H1 (cell line): ENCODE measurements around the gene ABCC9.

Experiments
- ATF3 ChIP-seq: IDR thresholded peaks from 2 replicates; pipeline ENCODE4 v1.6.1; 2011; ENCODE audit warnings: low read depth, mild to moderate bottlenecking, low read length; ENCODE audit not compliant: insufficient read depth
- CTCF ChIP-seq, 3 experiments: IDR thresholded peaks; 1 replicate in 2 of 3; 2 replicates in 1 of 3; pipeline versions ENCODE4 v1.5.1 to v1.6.1; 2011; ENCODE audit warnings: low read length in 3 of 3, mild to moderate bottlenecking in 3 of 3, inconsistent platforms in 2 of 3, low read depth in 1 of 3, moderate library complexity in 1 of 3; ENCODE audit not compliant: insufficient read depth in 1 of 3; ENCODE audit errors: control extremely low read depth in 1 of 3
- EGR1 ChIP-seq: IDR thresholded peaks from 2 replicates; pipeline ENCODE4 v1.6.1; 2011; ENCODE audit warnings: low read depth, low read length, borderline replicate concordance
- MAX ChIP-seq: IDR thresholded peaks from 2 replicates; pipeline ENCODE4 v1.6.1; 2012; ENCODE audit warnings: inconsistent platforms
- POLR2AphosphoS5 ChIP-seq: IDR thresholded peaks from 2 replicates; pipeline ENCODE4 v1.6.1; 2011; ENCODE audit warnings: low read depth, low read length
- SAP30 ChIP-seq: fragments of 300-600 bp; sonication (generic); IDR thresholded peaks from 2 replicates; pipeline ENCODE4 v1.7.1; 2012; ENCODE audit warnings: low read length, moderate library complexity, mild to moderate bottlenecking, inconsistent platforms; ENCODE audit not compliant: insufficient read depth, insufficient replicate concordance
- SIN3A ChIP-seq, 2 experiments: IDR thresholded peaks in 1 of 2; conservative IDR thresholded peaks in 1 of 2; 2 replicates each; pipeline ENCODE4 v1.6.1; 2011 to 2012; ENCODE audit warnings: low read length in 2 of 2, improper control_type of control experiment in 1 of 2, low read depth in 1 of 2, mild to moderate bottlenecking in 1 of 2

DNA sequence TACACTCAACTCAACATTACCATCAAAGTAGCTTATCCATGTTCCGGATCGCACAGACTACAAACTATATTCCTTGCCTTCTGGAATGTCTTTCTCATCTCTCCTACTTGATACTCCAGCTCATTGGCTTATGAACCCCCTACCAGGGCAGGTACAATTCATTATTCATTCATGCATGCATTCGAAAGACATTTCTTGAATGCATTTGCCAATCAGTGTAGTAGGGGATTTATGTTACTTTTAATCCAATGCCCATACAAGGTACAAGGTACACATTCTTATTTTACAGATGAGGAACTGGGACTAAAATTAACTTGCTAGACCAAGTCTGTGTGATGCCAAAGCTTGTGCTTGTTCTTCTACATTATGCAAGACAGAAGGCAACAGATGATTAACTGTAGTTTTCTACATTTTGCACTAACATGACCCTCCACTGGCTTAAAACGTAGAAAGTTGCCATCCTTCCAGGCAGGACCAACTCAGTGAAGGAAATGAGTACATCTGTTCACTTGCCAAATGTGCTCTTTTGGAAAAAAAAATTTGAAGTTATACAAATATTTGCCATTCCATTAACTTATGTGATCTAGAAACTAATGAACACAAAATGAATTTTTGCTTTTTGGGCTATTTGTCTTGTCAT lies 113.0 kb downstream of the ABCC9 start:
- no peak for TF ChIP-seq EGR1
- TF ChIP-seq CTCF (IDR thresholded peaks at IDR 0.05; ENCODE audit: control extremely low read depth in 1 of 3, insufficient read depth in 1 of 3, low read depth in 1 of 3, low read length in 3 of 3), result no peak
- TF ChIP-seq POLR2AphosphoS5, result no peak
- TF ChIP-seq ATF3, result no peak
- no peak for TF ChIP-seq SIN3A (conservative IDR thresholded peaks at IDR 0.05 in 1 of 2, IDR thresholded peaks at IDR 0.05 in 1 of 2; ENCODE audit: low read depth in 1 of 2, low read length in 2 of 2)
- no peak for TF ChIP-seq MAX
- no peak for TF ChIP-seq SAP30
